OCI-LY7 (cell line): ENCODE results near the gene EMSY. TPM values are rescaled to one million over a fixed set of nuclear protein-coding genes. Genes with fewer than 3 reads are reported as not detected.

ENCODE experiments used
- BruUV-seq: library from RNA; stranded (reverse); fragments of 400-500 nt; replicated peaks from 2 replicates; lab custom pipeline; 2021; lab: Mats Ljungman, UMichigan
- CTCF ChIA-PET: fragments of 300-600 bp; sonication (Branson Sonifier 250); formaldehyde crosslinking; loops from one replicate; lab custom pipeline; 2022; ENCODE audit warnings: antibody characterized with exemption; ENCODE audit not compliant: unreplicated experiment; lab: Charles Lee
- POLR2A ChIA-PET: fragments of 300-600 bp; sonication (Branson Sonifier 250); formaldehyde crosslinking; loops from one replicate; lab custom pipeline; 2022; ENCODE audit warnings: antibody characterized with exemption; lab: Charles Lee
- DNase-seq: peaks from one replicate; pipeline ENCODE4 v3.0.0-alpha.2; 2015; ENCODE audit warnings: low spot score
- H2AFZ ChIP-seq: fragments of 200-600 bp; sonication (generic), shearing (Covaris generic); 2 replicates; pipeline ENCODE4 v1.6.1; 2014; ENCODE audit warnings: mild to moderate bottlenecking, antibody characterized with exemption, low read length, moderate library complexity
- H3K27ac ChIP-seq: fragments of 200-600 bp; sonication (generic); 2 replicates; pipeline ENCODE4 v1.5.1; 2014; ENCODE audit warnings: mixed run types, low read depth, mild to moderate bottlenecking, moderate library complexity, low read length, inconsistent platforms; ENCODE audit not compliant: poor library complexity, severe bottlenecking
- H3K36me3 ChIP-seq: fragments of 200-600 bp; sonication (generic); 2 replicates; pipeline ENCODE4 v1.6.1; 2014; ENCODE audit warnings: mild to moderate bottlenecking, antibody characterized with exemption, low read length, moderate library complexity, mixed read lengths; ENCODE audit not compliant: insufficient read depth
- H3K4me1 ChIP-seq: fragments of 200-600 bp; sonication (generic); 2 replicates; pipeline ENCODE4 v1.5.1; 2014; ENCODE audit warnings: mild to moderate bottlenecking, low read length; ENCODE audit not compliant: insufficient read depth, poor library complexity, severe bottlenecking
- H3K4me2 ChIP-seq: fragments of 200-600 bp; sonication (generic); 2 replicates; pipeline ENCODE4 v1.6.1; 2014; ENCODE audit warnings: mild to moderate bottlenecking, low read length
- H3K4me3 ChIP-seq: fragments of 200-600 bp; sonication (generic); 2 replicates; pipeline ENCODE4 v1.5.1; 2014; ENCODE audit warnings: mild to moderate bottlenecking, low read depth, low read length; ENCODE audit not compliant: poor library complexity, severe bottlenecking
- H3K79me2 ChIP-seq: fragments of 200-600 bp; sonication (generic); 2 replicates; pipeline ENCODE4 v1.6.1; 2016; ENCODE audit warnings: low read depth, mild to moderate bottlenecking, low read length, moderate library complexity, mixed read lengths; ENCODE audit not compliant: insufficient read depth
- H3K9me2 ChIP-seq: fragments of 200-600 bp; sonication (generic); 2 replicates; pipeline ENCODE4 v1.6.1; 2016; ENCODE audit warnings: mild to moderate bottlenecking, low read length, mixed read lengths; ENCODE audit not compliant: insufficient read depth
- H3K9me3 ChIP-seq: fragments of 200-600 bp; sonication (generic); 2 replicates; pipeline ENCODE4 v1.6.1; 2014; ENCODE audit warnings: mild to moderate bottlenecking, mixed run types, low read length, mixed read lengths
- H4K20me1 ChIP-seq: fragments of 200-600 bp; sonication (generic); 2 replicates; pipeline ENCODE4 v1.6.1; 2014; ENCODE audit warnings: mild to moderate bottlenecking, antibody characterized with exemption, low read length, moderate library complexity, mixed read lengths; ENCODE audit not compliant: insufficient read depth
- CTCF ChIP-seq: fragments of 200-600 bp; sonication (generic); conservative IDR thresholded peaks from 2 replicates; pipeline ENCODE4 v1.5.1; 2014; ENCODE audit warnings: mild to moderate bottlenecking, antibody characterized with exemption, low read length, moderate library complexity, mixed read lengths
- EZH2phosphoT487 ChIP-seq: fragments of 200-600 bp; sonication (generic); IDR thresholded peaks from 2 replicates; pipeline ENCODE4 v1.6.1; 2018; ENCODE audit warnings: low read depth, borderline replicate concordance, mild to moderate bottlenecking, mixed run types, antibody characterized with exemption, low read length, moderate library complexity, mixed read lengths
- intact Hi-C: fragments of 100-400 bp; cut with micrococcal nuclease; formaldehyde crosslinking; loops from one replicate; pipeline ENCODE4 v1.10.0; 2022; ENCODE audit not compliant: unreplicated experiment
- total RNA-seq, 2 experiments: library from RNA; depleted of rRNA in 1 of 2; stranded (reverse); fragments of >200 nt in 1 of 2; shearing (Covaris generic) in 1 of 2; gene quantifications; 2 replicates each; pipeline ENCODE4 v1.2.3, GENCODE V29; 2014 to 2022

The EMSY gene
- total RNA-seq, 2 experiments from 2014 or later, result 26.3 to 29.8 TPM

- intact Hi-C loops, result no loop called here
- no peaks in the 10 kb centered on the region for H4K20me1 ChIP-seq
- no peaks in the 10 kb centered on the region for H3K9me3 ChIP-seq
- ChIA-PET CTCF (no interaction called here), POLR2A (interaction anchor here (0.9 kb wide), 2 partner anchors 21 to 168 kb away, joined by 3 to 4 read pairs; no protein-coding TSS in a partner anchor)
- no peak overlapping the region for H3K4me3 ChIP-seq
- no peaks in the 10 kb centered on the region for H3K79me2 ChIP-seq
- H3K4me2 ChIP-seq, result no peak overlapping the region
- TF ChIP-seq EZH2phosphoT487 (no peak), CTCF (no peak)
- BruUV-seq, result no TSS peak
- no peaks in the 10 kb centered on the region for H3K9me2 ChIP-seq
- H3K4me1 ChIP-seq, result no peaks in the 10 kb centered on the region
- H3K27ac ChIP-seq, result no peak overlapping the region
- no peaks in the 10 kb centered on the region for H3K36me3 ChIP-seq
- no peak for DNase-seq
- no peak overlapping the region for H2AFZ ChIP-seq
Observed at GRCh38 chr11:76554767-76555166, 109.9 kb downstream of the EMSY start.

GRCh38 chr11:76557466-76557865 is 112.6 kb downstream of the EMSY start:
- Histone ChIP-seq H4K20me1 (no peaks in the 10 kb centered on the region), H3K9me2 (no peaks in the 10 kb centered on the region), H3K36me3 (no peaks in the 10 kb centered on the region), H3K4me3 (no peak overlapping the region), H3K9me3 (no peaks in the 10 kb centered on the region), H3K4me2 (no peak overlapping the region), H3K27ac (no peak overlapping the region), H2AFZ (no peak overlapping the region), H3K79me2 (no peaks in the 10 kb centered on the region), H3K4me1 (no peaks in the 10 kb centered on the region)
- intact Hi-C loops, result no loop called here
- ChIA-PET CTCF (no interaction called here), POLR2A (no interaction called here)
- no TSS peak for BruUV-seq
- no peak for DNase-seq
- TF ChIP-seq EZH2phosphoT487, result no peak
- no peak for TF ChIP-seq CTCF

- DNase-seq, result no peak
- BruUV-seq, result no TSS peak
- Histone ChIP-seq H3K9me3 (no peaks in the 10 kb centered on the region), H3K27ac (no peak overlapping the region), H3K4me2 (no peak overlapping the region), H2AFZ (no peak overlapping the region), H3K36me3 (no peaks in the 10 kb centered on the region), H3K79me2 (no peaks in the 10 kb centered on the region), H3K4me1 (no peaks in the 10 kb centered on the region), H4K20me1 (no peaks in the 10 kb centered on the region), H3K9me2 (no peaks in the 10 kb centered on the region), H3K4me3 (no peak overlapping the region)
- POLR2A ChIA-PET, result no interaction called here
- intact Hi-C loops, result no loop called here
- CTCF ChIA-PET, result no interaction called here
- TF ChIP-seq CTCF, result no peak
- TF ChIP-seq EZH2phosphoT487, result no peak
Observed at GRCh38 chr11:76558473-76558872, 113.7 kb downstream of the EMSY start.
